Loucy (cell line): Measurements from ENCODE around the gene SPTB.

ENCODE experiments used
- H2AFZ ChIP-seq: fragments of 200-600 bp; sonication (generic); 2 replicates; pipeline ENCODE4 v1.6.0; 2016; ENCODE audit warnings: antibody characterized with exemption, mild to moderate bottlenecking, low read length, moderate library complexity
- H3F3A ChIP-seq: fragments of 200-600 bp; 2 replicates; pipeline ENCODE4 v1.6.0; 2016; ENCODE audit warnings: antibody characterized with exemption, low read depth, mild to moderate bottlenecking
- H3K27me3 ChIP-seq: fragments of 200-600 bp; sonication (generic); 2 replicates; pipeline ENCODE4 v1.6.1; 2014; ENCODE audit warnings: low read length, mild to moderate bottlenecking; ENCODE audit not compliant: insufficient read depth, poor library complexity, severe bottlenecking
- H3K36me3 ChIP-seq: fragments of 200-600 bp; sonication (generic); 2 replicates; pipeline ENCODE4 v1.6.1; 2016; ENCODE audit warnings: low read length; ENCODE audit not compliant: insufficient read depth
- H3K4me1 ChIP-seq: fragments of 200-600 bp; sonication (generic); 2 replicates; pipeline ENCODE4 v1.5.1; 2014; ENCODE audit warnings: low read length, mild to moderate bottlenecking; ENCODE audit not compliant: insufficient read depth, poor library complexity, severe bottlenecking
- H3K4me2 ChIP-seq: fragments of 200-600 bp; sonication (generic); 2 replicates; pipeline ENCODE4 v1.6.0; 2014; ENCODE audit warnings: antibody characterized with exemption, low read length, low read depth, mild to moderate bottlenecking; ENCODE audit not compliant: poor library complexity, severe bottlenecking
- H3K4me3 ChIP-seq: fragments of 200-600 bp; sonication (generic); 2 replicates; pipeline ENCODE4 v1.5.1; 2014; ENCODE audit warnings: low read length, mild to moderate bottlenecking, mixed read lengths; ENCODE audit not compliant: poor library complexity, severe bottlenecking
- H3K79me2 ChIP-seq: fragments of 200-600 bp; sonication (generic); 2 replicates; pipeline ENCODE4 v1.6.1; 2014; ENCODE audit warnings: low read length; ENCODE audit not compliant: insufficient read depth
- H3K9ac ChIP-seq: fragments of 200-600 bp; sonication (generic); 2 replicates; pipeline ENCODE4 v1.6.0; 2014; ENCODE audit warnings: mild to moderate bottlenecking, low read depth, low read length, moderate library complexity; ENCODE audit not compliant: poor library complexity, severe bottlenecking
- H3K9me2 ChIP-seq: fragments of 200-600 bp; sonication (generic); replicated peaks from 2 replicates; pipeline ENCODE4 v1.6.1; 2016; ENCODE audit warnings: low read depth, low read length, mixed read lengths
- H3K9me3 ChIP-seq: fragments of 200-600 bp; sonication (generic); 2 replicates; pipeline ENCODE4 v1.6.1; 2014; ENCODE audit warnings: mild to moderate bottlenecking, antibody characterized with exemption, low read length, low read depth; ENCODE audit not compliant: insufficient read depth
- H4K20me1 ChIP-seq: fragments of 200-600 bp; sonication (generic); 2 replicates; pipeline ENCODE4 v1.6.0; 2014; ENCODE audit warnings: antibody characterized with exemption, low read length, mild to moderate bottlenecking; ENCODE audit not compliant: insufficient read depth, poor library complexity, severe bottlenecking
- EZH2phosphoT487 ChIP-seq: fragments of 200-600 bp; IDR thresholded peaks from 2 replicates; pipeline ENCODE4 v1.6.1; 2018; ENCODE audit warnings: antibody characterized with exemption, mild to moderate bottlenecking, moderate library complexity, borderline replicate concordance
- TF ChIP-seq, protein P1 (sequence below): fragments of 200-600 bp; sonication (generic); conservative IDR thresholded peaks from 2 replicates; pipeline ENCODE4 v1.5.1; 2014; ENCODE audit warnings: mild to moderate bottlenecking, antibody characterized with exemption, low read length

SPTB gene

DNA sequence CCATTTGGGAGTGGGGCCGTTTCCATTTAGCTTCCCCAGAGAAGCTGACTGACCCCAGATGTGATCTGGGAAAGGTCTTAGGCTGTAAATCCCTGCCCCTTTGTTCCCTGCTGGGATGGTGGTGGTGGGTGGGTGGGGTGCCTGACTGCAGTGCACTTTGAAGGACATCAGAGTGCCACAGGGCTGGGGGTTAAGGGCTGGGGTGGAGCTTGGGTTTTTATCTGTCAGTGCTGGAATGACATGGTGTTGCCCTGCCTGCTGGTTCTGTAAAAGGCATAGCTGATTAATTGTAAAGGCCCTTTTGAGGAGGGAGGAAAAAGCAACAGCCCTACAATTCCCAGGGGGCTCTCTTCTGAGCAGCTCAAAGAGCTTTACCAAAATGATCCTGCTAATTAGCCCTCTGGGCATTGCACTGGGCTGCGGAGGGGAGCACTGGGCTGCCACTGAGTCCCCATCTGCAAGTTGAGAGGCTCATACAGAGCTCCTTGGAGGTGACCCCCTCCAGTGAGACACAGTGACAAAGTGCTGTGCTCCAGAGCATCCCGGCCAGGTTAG is 154.4 kb downstream of the SPTB start:
- TF ChIP-seq, protein P1, sequence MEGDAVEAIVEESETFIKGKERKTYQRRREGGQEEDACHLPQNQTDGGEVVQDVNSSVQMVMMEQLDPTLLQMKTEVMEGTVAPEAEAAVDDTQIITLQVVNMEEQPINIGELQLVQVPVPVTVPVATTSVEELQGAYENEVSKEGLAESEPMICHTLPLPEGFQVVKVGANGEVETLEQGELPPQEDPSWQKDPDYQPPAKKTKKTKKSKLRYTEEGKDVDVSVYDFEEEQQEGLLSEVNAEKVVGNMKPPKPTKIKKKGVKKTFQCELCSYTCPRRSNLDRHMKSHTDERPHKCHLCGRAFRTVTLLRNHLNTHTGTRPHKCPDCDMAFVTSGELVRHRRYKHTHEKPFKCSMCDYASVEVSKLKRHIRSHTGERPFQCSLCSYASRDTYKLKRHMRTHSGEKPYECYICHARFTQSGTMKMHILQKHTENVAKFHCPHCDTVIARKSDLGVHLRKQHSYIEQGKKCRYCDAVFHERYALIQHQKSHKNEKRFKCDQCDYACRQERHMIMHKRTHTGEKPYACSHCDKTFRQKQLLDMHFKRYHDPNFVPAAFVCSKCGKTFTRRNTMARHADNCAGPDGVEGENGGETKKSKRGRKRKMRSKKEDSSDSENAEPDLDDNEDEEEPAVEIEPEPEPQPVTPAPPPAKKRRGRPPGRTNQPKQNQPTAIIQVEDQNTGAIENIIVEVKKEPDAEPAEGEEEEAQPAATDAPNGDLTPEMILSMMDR = no peak
- no peak for TF ChIP-seq EZH2phosphoT487
- H3K9me2 ChIP-seq = no peaks in the 10 kb centered on the region
- peak overlapping the region; percentile 22 for H3K9ac ChIP-seq
- peaks cover 59% of the 10 kb centered on the region; the same call in 1 of the 2 replicates for H3K79me2 ChIP-seq
- no peak overlapping the region for H3K4me3 ChIP-seq
- H3K36me3 ChIP-seq = peaks cover 30% of the 10 kb centered on the region; the same call in 1 of the 2 replicates
- peak overlapping the region; percentile 20 for H3K4me2 ChIP-seq
- no peaks in the 10 kb centered on the region for H3K27me3 ChIP-seq
- no peaks in the 10 kb centered on the region for H3F3A ChIP-seq
- H3K9me3 ChIP-seq = no peaks in the 10 kb centered on the region
- no peak overlapping the region for H2AFZ ChIP-seq
- peaks cover 8% of the 10 kb centered on the region for H4K20me1 ChIP-seq
- peaks cover 41% of the 10 kb centered on the region for H3K4me1 ChIP-seq

DNA sequence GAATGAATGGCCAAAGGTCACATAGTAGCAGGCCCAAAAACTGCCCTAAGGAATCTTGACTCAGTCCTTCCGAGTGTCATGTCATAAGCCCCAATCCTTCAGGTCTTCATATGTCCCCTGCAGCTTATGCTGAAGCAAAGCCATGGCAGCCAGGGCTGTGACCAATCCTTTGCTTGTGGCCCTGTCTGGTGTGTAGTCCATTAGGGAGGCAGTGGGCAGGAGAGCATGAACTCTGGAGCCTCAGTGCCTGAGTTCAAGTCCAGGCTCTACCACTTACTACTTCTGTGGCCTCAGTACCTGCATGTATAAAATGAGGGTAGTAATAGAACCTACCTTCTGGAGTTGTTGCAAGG is 155.2 kb downstream of the SPTB start:
- Histone ChIP-seq H3K4me1 (peaks cover 41% of the 10 kb centered on the region), H3F3A (no peaks in the 10 kb centered on the region), H3K9me2 (no peaks in the 10 kb centered on the region), H3K4me2 (no peak overlapping the region), H3K79me2 (peaks cover 67% of the 10 kb centered on the region; the same call in 1 of the 2 replicates), H3K9ac (peak overlapping the region; percentile 22), H3K9me3 (no peaks in the 10 kb centered on the region), H3K27me3 (no peaks in the 10 kb centered on the region), H3K36me3 (peaks cover 22% of the 10 kb centered on the region; the same call in 1 of the 2 replicates), H2AFZ (no peak overlapping the region), H4K20me1 (peaks cover 8% of the 10 kb centered on the region), H3K4me3 (no peak overlapping the region)
- TF ChIP-seq, protein P1 = no peak
- no peak for TF ChIP-seq EZH2phosphoT487

DNA sequence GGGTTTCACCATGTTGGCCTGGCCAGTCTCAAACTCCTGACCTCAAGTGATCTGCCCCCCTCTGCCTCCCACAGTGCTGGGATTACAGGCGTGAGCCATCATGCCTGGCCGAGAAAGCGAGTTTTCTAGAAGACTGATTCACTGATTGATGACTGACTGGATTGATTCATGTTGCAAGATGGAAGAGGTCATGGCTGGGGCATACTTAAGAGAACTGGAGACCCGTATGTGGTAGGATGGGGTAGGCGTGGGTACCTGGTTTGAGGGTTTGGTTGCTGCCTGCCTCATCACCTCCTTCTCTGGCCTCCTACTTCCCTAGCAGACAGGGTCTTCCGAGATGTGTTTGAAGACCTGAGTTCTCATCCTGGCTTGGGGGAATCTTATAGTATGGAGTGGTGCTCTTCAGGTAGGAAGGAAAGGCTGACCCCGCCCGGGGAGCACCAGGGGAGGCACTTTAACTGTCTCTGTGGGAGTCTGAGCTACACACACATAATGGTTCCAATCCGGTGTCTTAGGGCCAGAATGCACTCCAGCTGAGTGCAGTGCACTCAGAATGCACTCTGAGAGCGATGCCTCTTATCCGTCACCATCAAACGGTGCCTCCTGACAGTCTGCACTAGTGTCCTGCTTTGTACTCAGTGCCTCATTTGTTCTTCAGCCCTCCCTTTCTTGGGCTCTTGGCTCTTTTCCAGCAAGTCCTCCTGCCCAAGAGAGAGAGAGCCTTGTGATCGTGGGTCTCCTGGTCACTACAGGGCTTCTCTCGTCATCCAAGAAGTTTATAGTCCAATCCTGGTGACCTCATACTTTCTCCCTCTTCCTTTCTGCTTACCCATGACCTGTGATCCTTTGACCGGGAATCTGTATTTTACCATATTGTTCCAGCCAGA is 155.8 kb downstream of the SPTB start:
- Histone ChIP-seq H3K4me1 (peaks cover 41% of the 10 kb centered on the region), H3K27me3 (no peaks in the 10 kb centered on the region), H3K9me3 (no peaks in the 10 kb centered on the region), H3K9me2 (no peaks in the 10 kb centered on the region), H2AFZ (no peak overlapping the region), H3K79me2 (peaks cover 73% of the 10 kb centered on the region), H3K4me3 (no peak overlapping the region), H3K4me2 (no peak overlapping the region), H3K36me3 (peaks cover 16% of the 10 kb centered on the region; the same call in 1 of the 2 replicates), H3K9ac (no peak overlapping the region), H3F3A (no peaks in the 10 kb centered on the region), H4K20me1 (peaks cover 8% of the 10 kb centered on the region)
- TF ChIP-seq, protein P1 = no peak
- TF ChIP-seq EZH2phosphoT487 = no peak
